ENCODE results near the gene PCNT.

Gene PCNT

GRCh38 chr21:46336603-46337002 is 12.6 kb downstream of the PCNT start:
- DNase-seq, result no peak

DNA sequence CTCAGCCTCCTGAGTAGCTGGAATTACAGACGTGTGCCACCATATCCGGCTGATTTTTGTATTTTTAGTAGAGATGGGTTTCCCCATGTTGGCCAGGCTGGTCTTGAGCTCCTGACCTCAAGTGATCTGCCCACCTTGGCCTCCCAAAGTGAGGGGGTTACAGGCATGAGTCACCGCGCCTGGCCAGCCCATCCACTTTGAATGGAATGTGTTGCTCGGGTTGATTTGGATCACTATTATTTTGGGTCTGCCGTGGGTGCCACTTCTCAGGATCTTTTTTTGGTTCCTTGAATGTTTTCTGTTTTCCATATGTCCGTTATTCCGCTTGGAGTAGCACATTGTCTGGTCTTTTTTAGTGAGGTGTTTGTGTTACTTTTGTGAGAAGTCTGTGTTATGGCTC is 17.0 kb downstream of the PCNT start:
- DNase-seq, result no peak

DNA sequence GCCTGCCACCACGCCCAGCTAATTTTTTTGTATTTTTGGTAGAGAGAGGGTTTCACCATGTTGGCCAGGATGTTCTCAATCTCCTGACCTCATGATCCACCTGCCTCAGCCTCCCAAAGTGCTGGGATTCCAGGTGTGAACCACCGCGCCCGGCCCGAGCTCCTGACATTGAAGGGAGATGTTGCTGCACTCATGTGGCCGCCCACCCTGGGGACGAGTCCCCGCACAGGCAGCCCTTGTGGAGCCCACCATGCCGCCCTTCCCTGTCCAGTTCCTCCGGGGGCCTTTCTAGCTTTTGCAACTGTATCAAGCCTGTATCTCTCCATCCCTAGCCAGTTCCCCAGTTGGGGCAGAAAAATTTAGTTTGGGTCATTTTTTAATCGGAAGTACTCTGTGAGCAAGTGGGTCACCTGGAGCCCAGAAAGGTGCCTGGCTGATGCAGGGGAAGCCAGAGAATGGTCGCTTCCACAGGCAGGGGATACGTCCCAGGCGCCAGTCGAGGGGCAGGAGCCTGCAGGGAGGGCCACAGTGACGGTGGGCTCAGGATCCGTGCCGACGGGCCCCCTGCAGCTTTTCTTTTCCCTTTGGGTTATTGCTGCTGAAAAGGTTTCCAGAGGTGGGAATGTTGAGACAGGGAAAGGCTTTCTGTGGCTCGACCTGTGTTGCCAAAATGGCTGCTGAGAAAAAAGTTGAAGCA is 20.4 kb downstream of the PCNT start:
- DNase-seq, result no peak

DNA sequence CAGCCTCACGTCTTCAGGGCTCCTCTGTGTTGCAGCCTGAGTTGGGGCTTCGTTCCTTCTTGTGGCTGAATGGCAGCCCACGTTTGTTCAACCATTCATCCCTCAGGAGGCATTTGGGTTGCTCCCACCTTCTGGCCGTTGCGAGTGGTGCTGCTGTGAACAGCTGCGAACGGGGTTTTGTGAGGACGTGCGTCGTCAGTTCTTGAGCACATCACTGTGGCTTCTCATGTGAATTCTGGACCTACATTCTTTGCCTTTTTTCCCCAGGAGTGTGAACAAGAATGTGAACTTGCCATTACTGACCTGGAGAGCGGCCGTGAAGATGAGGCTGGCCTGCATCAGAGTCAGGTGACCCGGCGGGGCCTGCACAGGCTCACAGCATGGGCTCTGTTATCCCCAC is 21.9 kb downstream of the PCNT start:
- no peak for DNase-seq

DNA sequence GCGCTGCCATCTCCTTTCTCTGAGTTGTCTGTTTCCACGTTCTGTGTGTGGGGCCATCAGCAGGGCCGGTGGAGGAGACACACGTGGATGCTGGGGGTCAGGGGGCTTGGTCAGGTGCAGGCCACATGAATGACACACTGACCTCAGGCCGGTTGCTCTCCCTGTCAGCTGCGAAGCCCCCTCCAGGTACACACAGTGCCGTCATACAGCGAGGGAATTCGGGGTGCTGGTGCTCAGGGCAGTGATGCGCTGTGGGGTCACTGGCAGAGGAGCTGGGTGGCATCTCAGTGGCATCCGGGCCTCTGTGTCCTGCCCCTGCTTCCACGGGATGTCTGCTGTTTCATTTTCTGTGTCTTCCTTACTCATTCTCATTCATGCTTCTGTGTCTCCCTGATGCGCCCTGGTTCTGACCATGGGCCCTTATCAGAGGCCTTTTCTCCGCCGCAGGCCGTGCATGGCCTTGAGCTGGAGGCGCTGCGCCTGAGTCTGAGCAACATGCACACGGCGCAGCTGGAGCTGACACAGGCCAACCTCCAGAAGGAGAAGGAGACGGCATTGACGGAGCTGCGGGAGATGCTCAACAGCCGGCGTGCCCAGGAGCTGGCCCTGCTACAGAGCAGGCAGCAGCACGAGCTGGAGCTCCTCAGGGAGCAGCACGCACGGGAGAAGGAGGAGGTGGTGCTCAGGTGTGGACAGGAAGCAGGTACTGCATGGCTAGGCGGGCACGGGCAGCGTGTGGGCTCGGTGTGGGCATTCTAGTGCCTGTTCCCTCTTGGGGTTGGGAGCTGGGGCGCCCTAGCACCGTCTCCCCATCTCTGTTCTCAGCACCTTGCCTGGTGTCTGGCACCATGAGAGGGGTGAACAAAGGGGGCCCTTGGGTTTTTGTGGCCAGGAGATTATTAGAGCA is 22.6 kb downstream of the PCNT start:
- no peak for DNase-seq

DNA sequence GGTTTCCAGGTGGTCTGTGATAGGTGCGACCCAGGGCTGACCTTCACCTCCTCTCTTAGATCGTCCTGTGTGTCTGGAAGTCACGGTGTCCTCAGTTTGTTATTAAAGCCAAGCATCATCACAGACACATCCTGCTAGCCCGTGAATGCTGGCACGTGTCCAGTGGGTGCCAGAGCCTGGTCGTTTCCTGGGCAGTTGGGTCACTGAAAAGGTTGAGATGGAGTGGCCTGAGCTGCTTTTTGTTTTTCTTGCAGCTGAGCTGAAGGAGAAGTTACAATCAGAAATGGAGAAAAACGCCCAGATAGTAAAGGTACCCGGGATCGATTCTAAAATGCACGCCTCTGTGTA is 23.2 kb downstream of the PCNT start:
- DNase-seq, result no peak

GRCh38 chr21:46347791-46348381 is 23.9 kb downstream of the PCNT start:
- DNase-seq, result no peak

GRCh38 chr21:46349134-46349760 is 25.3 kb downstream of the PCNT start:
- no peak for DNase-seq

DNA sequence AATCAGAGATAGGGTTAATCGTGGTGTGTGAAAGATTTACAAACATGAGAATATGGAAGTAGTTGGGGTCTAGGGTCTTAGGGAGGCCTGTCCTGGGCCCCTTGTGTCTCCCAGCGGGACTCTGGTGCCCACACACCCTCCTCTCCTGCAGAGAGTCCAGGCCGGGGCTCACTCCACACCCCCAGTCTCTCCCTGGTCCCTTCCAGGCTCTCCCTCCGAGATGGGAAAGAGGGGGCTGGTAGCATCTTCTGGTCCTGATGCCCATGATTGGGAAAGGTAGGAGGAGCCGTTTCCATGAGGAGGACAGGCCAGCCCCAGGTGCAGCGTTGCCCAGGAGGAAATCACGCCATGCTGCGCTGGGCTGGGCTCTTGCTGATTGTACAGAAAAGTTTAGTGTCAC is 26.6 kb downstream of the PCNT start:
- DNase-seq, result no peak

GRCh38 chr21:46350981-46351380 is 27.0 kb downstream of the PCNT start:
- no peak for DNase-seq

GRCh38 chr21:46351476-46352163 is 27.7 kb downstream of the PCNT start:
- no peak for DNase-seq

DNA sequence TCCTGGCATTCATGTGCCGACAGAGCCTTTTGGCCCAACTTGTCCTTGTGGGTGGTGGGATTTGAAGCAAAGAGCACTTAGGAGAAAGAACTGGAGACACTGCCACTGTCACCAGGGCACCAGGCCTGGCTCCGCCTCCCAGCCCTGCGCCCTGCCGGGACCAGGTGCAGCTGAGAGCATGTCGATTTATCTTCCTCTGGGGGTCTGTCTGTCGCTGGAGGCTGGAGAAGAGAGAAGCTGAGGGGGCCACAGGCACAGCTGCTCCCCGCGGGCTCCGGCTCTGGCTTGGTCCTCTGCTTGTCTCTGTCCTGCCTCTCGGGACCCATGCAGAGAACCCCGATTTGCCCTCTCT is 28.2 kb downstream of the PCNT start:
- DNase-seq, result no peak

- DNase-seq, result no peak
These were observed 29.0 kb downstream of the PCNT start for GRCh38 chr21:46352913-46353312.

DNA sequence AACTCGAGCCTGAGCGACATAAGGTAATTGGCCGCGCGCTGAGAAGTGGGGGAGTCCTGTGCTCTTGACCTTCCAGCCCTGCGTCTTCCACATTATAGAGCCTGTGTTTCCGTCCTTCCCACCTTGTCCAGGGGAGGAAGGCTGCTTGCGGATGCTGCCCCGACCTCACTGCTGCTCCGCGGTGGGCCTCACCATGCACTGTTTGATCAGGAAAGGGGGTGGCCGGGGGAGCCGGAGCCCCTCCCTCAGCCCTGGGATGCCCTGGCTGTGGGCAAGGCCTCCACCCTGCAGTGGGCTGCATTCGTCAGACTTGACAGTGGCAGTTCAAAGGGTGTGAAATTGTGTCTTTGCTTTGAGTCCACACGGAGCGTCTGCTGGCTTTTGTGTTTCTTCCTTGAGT is 30.1 kb downstream of the PCNT start:
- no peak for DNase-seq

- no peak for DNase-seq
These were observed 30.6 kb downstream of the PCNT start for GRCh38 chr21:46354518-46354917.

DNA sequence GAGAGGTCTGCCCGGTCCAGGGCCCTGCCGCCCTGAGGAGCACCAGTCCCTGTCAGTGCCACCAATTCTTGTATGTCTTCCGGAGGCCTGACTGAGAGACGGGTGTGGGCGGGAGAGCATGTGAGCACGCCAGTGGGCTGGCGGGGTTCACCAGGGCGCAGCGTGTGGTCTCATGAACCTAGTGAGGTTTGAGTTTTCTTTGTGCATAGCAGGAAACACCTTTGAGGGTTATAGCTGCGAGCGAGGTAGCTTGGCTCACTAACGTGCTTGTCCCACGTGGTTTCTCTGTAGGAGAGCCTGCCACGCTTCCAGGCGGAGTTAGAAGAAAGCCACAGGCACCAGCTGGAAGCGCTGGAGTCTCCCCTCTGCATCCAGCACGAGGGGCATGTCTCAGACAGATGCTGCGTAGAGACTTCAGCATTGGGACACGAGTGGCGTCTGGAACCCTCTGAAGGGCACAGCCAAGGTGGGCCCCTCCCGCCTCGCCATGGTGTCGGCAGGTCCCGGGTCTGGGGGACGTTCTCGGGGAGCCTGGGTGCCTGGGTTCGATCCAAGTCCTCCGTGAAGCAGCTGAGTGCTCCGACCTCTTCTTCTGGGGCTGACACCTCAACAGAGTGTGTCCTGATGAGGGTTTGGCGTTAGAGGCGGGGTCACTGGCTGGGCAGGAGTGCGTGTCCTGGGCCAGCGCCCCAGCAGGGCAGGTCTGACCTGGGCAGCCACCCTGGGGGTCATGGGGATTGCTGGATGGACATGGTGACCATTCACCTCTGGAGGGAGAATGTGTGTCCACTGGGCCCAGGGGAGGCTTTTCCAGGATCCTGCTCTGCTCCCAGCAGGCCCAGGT is 31.4 kb downstream of the PCNT start:
- DNase-seq, result no peak

GRCh38 chr21:46356005-46356338 is 32.0 kb downstream of the PCNT start:
- DNase-seq, result no peak

GRCh38 chr21:46356494-46357334 is 32.8 kb downstream of the PCNT start:
- no peak for DNase-seq

DNA sequence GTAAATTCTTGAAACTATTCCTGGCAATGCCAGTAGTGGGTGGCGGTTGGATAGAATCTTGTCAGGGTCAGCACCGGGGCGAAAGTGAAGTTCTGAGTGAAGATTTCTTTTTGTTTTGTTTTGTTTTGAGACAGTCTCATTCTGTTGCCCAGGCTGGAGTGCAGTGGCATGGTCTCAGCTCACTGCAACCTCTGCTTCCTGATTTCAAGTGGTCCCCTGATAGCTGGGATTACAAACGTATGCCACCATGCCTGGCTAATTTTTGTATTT is 33.3 kb downstream of the PCNT start:
- no peak for DNase-seq

DNA sequence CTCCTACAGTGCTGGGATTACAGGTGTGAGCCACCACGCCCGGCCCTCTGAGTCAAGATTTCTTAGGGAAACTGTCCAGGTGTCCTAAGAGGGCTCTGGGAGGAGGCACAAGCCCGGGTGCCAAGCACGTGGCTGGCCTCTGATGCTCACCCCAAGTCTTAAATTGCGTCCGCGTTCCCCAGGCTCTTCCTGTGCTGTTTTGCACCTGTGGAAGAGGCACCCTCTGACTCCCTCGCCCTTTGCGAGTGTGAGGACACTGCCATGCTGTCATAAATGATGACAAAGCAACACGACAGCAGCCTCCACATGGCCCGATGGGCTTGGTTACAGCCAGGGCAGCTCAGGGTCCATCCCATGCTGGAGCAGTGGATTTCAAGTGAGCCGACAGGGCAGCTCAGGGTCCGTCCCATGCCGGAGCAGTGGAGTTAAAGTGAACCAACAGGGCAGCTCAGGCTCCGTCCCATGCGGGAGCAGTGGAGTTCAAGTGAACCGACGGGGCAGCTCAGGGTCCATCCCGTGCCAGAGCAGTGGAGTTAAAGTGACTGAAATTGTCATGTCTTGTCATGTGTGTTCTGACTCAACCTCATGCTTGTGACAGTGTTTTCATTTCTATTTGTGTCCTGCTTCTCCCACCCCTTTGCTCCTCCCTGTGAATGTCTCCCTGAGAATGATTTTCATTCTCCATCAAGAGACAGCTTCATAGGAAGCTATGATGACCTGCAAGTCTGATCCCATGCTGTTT is 33.9 kb downstream of the PCNT start:
- no peak for DNase-seq

- no peak for DNase-seq
These were observed 37.2 kb downstream of the PCNT start for GRCh38 chr21:46361176-46361575.

Data from SIG-M5 (cell line).